NOMO-1 treated with DMSO at 0.1 percent for 48 hours (cell line): ENCODE results near the gene LIMA1.
"Not testable (repeated sequence)": the region's sequence is repeated elsewhere in the genome, so short reads cannot be mapped to it uniquely, and the experiment has no call there.

Experiments
- DNase-seq: peaks from one replicate; lab custom pipeline; 2025; ENCODE audit not compliant: unreplicated experiment; lab: John Stamatoyannopoulos, UW

Gene LIMA1

GRCh38 chr12:50248883-50249282 is 34.4 kb downstream of the LIMA1 start:
- no peak for DNase-seq

DNA sequence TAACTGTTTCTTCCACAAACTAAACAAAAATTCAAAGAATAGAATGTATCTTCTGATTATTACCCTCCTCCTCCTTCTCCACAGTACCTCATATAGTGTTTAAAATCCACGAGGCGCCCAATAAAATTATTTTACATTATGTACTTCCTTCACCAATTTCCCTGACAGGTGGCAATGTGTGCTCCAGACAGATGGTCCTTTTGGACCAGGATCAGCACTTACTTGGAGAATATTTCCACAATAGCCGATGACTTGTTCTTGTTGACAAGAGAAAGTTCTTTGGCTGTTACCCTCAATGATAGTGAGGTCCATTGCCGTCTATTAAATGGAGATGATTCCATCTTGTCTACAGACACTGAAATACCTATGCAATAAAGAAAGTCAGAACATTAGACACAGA is 34.9 kb downstream of the LIMA1 start:
- no peak for DNase-seq

DNA sequence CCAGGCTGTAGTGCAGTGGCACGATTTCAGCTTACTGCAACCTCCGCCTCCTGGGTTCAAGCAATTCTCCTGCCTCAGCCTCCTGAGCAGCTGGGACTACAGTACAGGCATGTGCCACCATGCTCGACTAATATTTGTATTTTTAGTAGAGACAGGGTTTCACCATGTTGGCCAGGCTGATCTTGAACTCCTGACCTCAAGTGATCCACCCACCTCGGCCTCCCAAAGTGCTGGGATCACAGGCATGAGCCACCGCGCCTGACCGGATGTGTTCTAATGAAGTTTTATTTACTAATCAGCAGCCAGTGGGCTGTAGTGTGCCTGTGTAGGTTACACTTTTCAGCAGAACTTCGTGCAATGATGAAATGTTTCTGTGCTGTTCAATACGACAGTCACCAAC is 35.7 kb downstream of the LIMA1 start:
- not testable (repeated sequence) for DNase-seq

- peak; percentile 38 for DNase-seq
Measured at GRCh38 chr12:50246873-50247612, 36.3 kb downstream of the LIMA1 start.

- DNase-seq: no peak
Measured at GRCh38 chr12:50246197-50246865, 37.0 kb downstream of the LIMA1 start.

GRCh38 chr12:50243507-50243906 is 39.8 kb downstream of the LIMA1 start:
- no peak for DNase-seq

DNA sequence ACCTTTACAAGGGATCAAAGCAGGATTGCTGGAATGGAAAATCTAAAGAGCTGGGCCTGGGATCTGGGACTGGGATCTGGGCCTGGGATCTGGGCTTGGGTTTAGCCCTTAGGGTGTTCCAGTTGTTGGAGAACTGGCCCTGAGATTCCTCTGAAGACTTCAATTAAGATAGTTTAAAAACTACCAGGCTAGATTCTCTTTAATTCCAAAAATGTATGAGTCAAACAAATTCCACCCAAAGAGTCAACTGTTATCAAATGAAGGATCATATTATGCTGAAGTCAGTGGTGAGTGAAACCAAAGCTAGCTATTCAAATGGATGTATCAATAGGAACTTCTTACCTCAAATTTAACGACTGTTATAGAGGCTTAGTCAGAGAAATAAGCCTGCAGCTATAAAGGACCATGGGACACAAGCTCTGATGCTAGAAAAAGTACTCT is 40.5 kb downstream of the LIMA1 start:
- no peak for DNase-seq

DNA sequence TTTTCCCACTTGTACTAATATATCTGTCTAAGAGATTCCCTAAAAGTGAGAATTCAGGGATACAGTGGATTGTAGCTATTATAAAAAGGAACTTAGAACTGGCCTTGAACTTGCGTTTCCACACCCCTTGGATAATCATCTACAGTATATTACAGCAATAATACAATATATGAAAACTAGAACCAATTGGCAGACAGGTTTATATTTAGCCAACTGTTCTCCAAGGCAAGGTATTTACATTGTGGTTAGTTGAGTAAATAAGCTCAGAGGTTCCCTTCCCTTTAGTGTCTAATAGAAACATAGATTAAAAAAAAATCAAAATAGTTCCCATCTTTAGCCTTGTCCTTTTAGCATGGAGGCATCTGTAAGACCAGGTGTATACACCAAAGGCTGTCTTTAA is 42.1 kb downstream of the LIMA1 start:
- DNase-seq: no peak

DNA sequence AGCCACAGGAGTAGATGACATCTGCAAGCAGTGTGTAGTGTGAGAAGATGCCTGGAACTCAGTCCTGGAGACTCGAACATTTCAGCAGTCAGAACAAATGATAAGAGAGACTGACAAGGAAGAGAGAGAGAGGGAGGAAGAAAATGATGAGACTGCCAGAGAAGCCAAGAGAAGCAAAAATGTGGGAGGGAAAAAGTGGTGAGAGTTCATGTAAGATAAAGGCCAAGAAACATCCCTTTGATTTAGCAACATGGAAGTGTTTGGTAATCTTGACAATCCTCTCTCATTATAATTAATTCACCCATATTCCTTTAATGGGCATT is 42.6 kb downstream of the LIMA1 start:
- DNase-seq: no peak

DNA sequence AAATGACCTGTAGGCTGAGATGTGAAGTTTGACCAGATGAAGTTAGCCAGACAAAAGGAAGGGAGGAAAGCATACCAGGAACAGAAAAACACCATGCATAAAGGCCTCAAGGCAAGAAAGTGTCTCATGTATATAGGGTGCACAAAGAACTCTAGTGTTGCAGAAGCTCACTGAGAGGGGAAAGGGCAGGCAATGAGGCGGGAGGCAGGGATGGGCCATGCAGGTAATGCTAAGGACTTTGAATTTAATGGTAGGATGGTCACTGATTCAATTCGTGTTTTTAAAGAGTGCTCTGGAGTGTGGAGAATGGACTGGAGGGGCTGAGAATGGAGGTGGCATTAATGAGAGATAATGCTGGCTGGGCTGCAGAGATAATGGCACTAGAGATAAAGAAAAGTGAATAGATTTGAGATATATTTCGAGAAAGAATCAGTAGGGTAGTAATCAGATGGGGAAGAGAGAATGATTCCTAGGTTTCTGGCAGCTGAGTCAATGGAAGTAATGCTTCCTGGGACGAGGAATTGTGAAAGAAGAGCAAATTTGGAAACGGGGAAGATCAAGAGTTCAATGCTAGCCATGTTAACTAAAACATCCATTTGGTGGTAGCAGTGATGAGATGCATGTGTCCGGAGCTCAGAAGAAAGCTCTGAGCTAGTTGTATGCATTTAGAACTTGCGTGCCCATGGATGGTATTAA is 43.1 kb downstream of the LIMA1 start:
- DNase-seq: no peak

- DNase-seq: no peak
Measured at GRCh38 chr12:50239355-50239891, 43.9 kb downstream of the LIMA1 start.

DNA sequence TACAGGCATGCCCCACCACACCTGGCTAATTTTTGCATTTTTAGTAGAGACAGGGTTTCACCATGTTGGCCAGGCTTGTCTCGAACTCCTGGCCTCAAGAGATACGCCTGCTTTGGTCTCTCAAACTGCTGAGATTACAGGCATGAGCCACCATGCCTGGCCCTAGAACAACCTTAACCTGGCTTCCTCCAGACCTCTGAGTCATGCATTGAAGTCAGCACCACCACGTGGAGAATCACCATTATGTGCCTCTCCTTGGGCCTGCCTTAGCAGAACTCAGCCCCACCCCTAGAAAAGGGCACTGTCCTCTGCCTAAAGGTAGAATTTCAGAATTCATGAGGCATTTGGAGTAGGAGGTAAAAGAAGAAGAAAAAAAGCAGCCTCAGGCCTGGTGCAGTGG is 49.0 kb downstream of the LIMA1 start:
- DNase-seq: no peak

GRCh38 chr12:50232771-50233209 is 50.5 kb downstream of the LIMA1 start:
- no peak for DNase-seq

DNA sequence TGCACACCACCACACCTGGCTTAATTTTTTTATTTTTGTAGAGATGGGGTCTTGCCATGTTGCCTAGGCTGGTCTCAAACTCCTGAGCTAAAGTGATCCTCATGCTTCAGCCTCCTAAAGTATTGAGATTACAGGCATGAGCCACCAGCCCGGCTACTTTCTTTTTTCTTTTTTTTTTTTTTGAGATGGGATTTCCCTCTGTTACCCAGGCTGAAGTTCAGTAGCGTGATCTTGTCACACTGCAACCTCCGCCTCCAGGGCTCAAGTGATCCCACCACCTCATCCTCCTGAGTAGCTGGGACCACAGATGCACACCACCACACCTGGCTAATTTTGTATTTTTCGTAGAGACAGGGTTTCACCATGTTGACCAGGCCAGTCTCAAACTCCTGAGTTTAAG is 51.1 kb downstream of the LIMA1 start:
- no peak for DNase-seq

GRCh38 chr12:50231346-50231745 is 52.0 kb downstream of the LIMA1 start:
- DNase-seq: no peak

- no peak for DNase-seq
Measured at GRCh38 chr12:50230217-50230616, 53.1 kb downstream of the LIMA1 start.

DNA sequence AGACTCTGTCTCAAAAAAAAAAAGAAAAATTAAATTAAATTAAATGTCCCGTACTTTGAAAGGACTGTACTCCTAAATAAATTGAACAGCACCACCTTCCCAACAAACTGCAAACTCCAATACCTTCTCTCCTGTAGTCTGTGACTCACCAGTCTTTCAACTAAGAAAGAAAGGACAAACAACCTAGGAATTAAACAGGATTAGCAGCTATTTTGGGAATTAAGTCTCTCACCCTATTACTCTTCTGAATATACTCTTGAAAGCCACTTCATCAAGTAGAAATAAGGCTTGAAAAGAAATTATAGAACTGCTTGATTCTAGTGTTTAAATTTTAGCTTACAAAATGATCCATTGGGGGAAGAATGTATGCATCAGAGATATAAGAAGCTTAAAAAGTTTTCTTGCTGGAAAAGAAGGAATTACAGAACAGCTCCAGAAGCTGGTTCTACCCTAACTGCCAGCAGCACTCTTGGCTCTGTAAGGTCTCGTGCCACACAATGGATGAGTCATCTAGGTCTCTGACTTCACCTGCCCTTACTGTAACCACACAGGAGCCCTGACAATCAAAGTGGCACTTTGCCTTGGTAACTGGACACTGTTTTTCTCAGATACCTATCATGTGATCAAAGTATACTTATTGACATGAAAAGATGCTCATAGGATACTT is 59.2 kb downstream of the LIMA1 start:
- DNase-seq: no peak

DNA sequence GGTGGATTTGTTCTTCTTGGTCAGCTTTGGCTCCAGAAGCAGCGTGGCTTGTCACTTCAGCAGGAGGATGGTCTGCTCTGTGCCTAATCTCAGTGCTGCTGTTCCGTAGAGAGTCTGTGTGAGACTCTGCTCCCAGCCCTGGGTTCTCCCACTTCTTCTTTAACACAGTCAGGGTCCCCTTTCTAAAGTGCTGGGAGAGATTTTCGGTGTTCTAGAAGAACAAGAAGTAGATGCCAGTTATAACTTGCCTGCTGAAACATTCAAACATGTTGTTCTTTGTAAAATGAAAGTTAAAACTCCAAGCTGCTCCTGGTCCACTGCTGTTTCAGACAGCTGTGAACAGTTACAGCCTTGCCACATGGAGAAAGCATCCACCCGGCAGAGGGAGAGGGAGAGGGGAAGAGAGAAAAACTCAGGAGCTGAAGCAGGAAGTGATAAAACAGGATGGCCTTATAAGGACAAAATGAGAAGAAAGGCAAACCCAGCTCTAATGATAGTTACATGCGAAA is 61.0 kb downstream of the LIMA1 start:
- DNase-seq: peak; percentile 53

- peak; percentile 42 for DNase-seq
Measured at GRCh38 chr12:50221228-50222008, 61.9 kb downstream of the LIMA1 start.

- DNase-seq: peak; percentile 29
Measured at GRCh38 chr12:50220363-50220995, 62.8 kb downstream of the LIMA1 start.
